Measurements from ENCODE around the gene CROCC2. TPM values are rescaled to one million over a fixed set of nuclear protein-coding genes. Genes with fewer than 3 reads are reported as not detected.

CROCC2 gene
- total and polyA plus RNA-seq, 2 of the 13 experiments (the other 11 are each of a cell fraction or from before 2014, with no cell fraction given), result not detected

DNA sequence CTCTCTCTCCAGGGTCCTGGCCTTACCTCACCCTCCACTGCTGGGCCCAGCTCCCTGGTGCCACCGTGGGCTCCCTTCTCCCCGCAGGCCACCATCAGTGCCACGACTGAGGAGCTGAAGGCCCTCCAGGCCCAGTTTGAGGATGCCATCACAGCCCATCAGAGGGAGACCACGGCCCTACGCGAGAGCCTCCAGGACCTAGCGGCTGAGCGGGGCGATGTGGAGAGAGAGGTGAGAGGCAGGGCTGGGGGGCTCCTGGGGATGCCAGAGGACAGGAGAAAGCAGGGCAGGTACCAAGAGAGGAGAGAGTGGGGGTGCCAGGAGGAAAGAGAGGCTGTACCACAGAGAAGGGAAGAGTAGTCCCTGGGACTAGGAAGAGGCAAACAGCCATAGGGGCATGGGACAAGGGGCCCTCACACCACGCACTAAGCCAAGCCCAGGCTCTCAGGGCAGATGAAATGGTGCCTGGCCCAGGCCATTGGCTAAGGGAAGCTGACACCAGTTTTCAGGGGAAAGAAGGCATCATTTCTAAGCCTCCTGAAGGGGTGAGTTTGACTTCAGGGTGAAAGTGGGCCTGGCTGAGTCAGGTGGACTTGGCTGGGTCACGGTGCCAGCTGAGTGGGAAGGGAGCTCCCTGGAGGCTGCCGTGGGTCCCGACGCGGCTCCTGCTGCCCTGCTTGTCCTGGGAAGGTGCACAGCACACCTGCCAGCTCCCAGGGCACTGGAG lies 53.2 kb downstream of the CROCC2 start (continued):
- TF ChIP-seq, protein P1, sequence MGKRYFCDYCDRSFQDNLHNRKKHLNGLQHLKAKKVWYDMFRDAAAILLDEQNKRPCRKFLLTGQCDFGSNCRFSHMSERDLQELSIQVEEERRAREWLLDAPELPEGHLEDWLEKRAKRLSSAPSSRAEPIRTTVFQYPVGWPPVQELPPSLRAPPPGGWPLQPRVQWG (CRISPR knock-in tag; IDR thresholded peaks at IDR 0.05; ENCODE audit: borderline replicate concordance, low read depth), result no peak
- TF ChIP-seq, protein P2, sequence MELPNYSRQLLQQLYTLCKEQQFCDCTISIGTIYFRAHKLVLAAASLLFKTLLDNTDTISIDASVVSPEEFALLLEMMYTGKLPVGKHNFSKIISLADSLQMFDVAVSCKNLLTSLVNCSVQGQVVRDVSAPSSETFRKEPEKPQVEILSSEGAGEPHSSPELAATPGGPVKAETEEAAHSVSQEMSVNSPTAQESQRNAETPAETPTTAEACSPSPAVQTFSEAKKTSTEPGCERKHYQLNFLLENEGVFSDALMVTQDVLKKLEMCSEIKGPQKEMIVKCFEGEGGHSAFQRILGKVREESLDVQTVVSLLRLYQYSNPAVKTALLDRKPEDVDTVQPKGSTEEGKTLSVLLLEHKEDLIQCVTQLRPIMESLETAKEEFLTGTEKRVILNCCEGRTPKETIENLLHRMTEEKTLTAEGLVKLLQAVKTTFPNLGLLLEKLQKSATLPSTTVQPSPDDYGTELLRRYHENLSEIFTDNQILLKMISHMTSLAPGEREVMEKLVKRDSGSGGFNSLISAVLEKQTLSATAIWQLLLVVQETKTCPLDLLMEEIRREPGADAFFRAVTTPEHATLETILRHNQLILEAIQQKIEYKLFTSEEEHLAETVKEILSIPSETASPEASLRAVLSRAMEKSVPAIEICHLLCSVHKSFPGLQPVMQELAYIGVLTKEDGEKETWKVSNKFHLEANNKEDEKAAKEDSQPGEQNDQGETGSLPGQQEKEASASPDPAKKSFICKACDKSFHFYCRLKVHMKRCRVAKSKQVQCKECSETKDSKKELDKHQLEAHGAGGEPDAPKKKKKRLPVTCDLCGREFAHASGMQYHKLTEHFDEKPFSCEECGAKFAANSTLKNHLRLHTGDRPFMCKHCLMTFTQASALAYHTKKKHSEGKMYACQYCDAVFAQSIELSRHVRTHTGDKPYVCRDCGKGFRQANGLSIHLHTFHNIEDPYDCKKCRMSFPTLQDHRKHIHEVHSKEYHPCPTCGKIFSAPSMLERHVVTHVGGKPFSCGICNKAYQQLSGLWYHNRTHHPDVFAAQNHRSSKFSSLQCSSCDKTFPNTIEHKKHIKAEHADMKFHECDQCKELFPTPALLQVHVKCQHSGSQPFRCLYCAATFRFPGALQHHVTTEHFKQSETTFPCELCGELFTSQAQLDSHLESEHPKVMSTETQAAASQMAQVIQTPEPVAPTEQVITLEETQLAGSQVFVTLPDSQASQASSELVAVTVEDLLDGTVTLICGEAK (IDR thresholded peaks at IDR 0.05), result no peak
- TF ChIP-seq, protein P2 (CRISPR knock-in tag; IDR thresholded peaks at IDR 0.05), result 0 out of 2 replicates have a peak, but pooled peaks have one; percentile 68
- TF ChIP-seq ZNF33A (CRISPR knock-in tag; IDR thresholded peaks at IDR 0.05; ENCODE audit: borderline replicate concordance), result no peak
- TF ChIP-seq, protein P3, sequence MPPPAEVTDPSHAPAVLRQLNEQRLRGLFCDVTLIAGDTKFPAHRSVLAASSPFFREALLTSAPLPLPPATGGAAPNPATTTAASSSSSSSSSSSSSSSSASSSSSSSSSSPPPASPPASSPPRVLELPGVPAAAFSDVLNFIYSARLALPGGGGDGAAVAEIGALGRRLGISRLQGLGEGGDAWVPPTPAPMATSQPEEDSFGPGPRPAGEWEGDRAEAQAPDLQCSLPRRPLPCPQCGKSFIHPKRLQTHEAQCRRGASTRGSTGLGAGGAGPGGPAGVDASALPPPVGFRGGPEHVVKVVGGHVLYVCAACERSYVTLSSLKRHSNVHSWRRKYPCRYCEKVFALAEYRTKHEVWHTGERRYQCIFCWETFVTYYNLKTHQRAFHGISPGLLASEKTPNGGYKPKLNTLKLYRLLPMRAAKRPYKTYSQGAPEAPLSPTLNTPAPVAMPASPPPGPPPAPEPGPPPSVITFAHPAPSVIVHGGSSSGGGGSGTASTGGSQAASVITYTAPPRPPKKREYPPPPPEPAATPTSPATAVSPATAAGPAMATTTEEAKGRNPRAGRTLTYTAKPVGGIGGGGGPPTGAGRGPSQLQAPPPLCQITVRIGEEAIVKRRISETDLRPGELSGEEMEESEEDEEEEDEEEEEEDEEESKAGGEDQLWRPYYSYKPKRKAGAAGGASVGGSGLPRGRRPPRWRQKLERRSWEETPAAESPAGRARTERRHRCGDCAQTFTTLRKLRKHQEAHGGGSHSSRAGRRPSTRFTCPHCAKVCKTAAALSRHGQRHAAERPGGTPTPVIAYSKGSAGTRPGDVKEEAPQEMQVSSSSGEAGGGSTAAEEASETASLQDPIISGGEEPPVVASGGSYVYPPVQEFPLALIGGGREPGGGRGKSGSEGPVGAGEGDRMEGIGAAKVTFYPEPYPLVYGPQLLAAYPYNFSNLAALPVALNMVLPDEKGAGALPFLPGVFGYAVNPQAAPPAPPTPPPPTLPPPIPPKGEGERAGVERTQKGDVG (CRISPR knock-in tag; IDR thresholded peaks at IDR 0.05; ENCODE audit: borderline replicate concordance), result no peak
- 0 out of 2 replicates have a peak, but pooled peaks have one; percentile 27 for TF ChIP-seq POLR2AphosphoS5 (IDR thresholded peaks at IDR 0.05; ENCODE audit: low read depth, low read length)
- TF ChIP-seq ZNF101 (CRISPR knock-in tag; IDR thresholded peaks at IDR 0.05; ENCODE audit: borderline replicate concordance, low read depth), result no peak
- TF ChIP-seq RFXAP (CRISPR knock-in tag; IDR thresholded peaks at IDR 0.05; ENCODE audit: borderline replicate concordance), result no peak
- TF ChIP-seq PHF8 (CRISPR knock-in tag; IDR thresholded peaks at IDR 0.05), result no peak
- no peak for TF ChIP-seq ZNF329 (CRISPR knock-in tag; IDR thresholded peaks at IDR 0.05; ENCODE audit: low read depth)
- no peak for TF ChIP-seq ESRRA (CRISPR knock-in tag; IDR thresholded peaks at IDR 0.05; ENCODE audit: low read depth)
- TF ChIP-seq CHCHD3 (CRISPR knock-in tag; IDR thresholded peaks at IDR 0.05), result no peak
- TF ChIP-seq ZKSCAN5 (CRISPR knock-in tag; IDR thresholded peaks at IDR 0.05), result 0 out of 2 replicates have a peak, but pooled peaks have one; percentile 37
- TF ChIP-seq, protein P4, sequence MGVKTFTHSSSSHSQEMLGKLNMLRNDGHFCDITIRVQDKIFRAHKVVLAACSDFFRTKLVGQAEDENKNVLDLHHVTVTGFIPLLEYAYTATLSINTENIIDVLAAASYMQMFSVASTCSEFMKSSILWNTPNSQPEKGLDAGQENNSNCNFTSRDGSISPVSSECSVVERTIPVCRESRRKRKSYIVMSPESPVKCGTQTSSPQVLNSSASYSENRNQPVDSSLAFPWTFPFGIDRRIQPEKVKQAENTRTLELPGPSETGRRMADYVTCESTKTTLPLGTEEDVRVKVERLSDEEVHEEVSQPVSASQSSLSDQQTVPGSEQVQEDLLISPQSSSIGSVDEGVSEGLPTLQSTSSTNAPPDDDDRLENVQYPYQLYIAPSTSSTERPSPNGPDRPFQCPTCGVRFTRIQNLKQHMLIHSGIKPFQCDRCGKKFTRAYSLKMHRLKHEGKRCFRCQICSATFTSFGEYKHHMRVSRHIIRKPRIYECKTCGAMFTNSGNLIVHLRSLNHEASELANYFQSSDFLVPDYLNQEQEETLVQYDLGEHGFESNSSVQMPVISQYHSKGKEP (CRISPR knock-in tag; IDR thresholded peaks at IDR 0.05), result no peak
- no peak for TF ChIP-seq HOXA5 (CRISPR knock-in tag; IDR thresholded peaks at IDR 0.05)

All from HepG2 (cell line).